ENCODE measurements around the gene ATF7IP2. TPM values are rescaled to one million over a fixed set of nuclear protein-coding genes. Genes with fewer than 3 reads are reported as not detected.
"Not testable (repeated sequence)": the region's sequence is repeated elsewhere in the genome, so short reads cannot be mapped to it uniquely, and the experiment has no call there.

The ATF7IP2 gene
- total and polyA plus RNA-seq, 2 of the 13 experiments (the other 11 are each of a cell fraction or from before 2014, with no cell fraction given): 117 to 217 TPM

GRCh38 chr16:10466861-10467260 is 81.0 kb downstream of the ATF7IP2 start (continued):
- TF ChIP-seq, protein P1, sequence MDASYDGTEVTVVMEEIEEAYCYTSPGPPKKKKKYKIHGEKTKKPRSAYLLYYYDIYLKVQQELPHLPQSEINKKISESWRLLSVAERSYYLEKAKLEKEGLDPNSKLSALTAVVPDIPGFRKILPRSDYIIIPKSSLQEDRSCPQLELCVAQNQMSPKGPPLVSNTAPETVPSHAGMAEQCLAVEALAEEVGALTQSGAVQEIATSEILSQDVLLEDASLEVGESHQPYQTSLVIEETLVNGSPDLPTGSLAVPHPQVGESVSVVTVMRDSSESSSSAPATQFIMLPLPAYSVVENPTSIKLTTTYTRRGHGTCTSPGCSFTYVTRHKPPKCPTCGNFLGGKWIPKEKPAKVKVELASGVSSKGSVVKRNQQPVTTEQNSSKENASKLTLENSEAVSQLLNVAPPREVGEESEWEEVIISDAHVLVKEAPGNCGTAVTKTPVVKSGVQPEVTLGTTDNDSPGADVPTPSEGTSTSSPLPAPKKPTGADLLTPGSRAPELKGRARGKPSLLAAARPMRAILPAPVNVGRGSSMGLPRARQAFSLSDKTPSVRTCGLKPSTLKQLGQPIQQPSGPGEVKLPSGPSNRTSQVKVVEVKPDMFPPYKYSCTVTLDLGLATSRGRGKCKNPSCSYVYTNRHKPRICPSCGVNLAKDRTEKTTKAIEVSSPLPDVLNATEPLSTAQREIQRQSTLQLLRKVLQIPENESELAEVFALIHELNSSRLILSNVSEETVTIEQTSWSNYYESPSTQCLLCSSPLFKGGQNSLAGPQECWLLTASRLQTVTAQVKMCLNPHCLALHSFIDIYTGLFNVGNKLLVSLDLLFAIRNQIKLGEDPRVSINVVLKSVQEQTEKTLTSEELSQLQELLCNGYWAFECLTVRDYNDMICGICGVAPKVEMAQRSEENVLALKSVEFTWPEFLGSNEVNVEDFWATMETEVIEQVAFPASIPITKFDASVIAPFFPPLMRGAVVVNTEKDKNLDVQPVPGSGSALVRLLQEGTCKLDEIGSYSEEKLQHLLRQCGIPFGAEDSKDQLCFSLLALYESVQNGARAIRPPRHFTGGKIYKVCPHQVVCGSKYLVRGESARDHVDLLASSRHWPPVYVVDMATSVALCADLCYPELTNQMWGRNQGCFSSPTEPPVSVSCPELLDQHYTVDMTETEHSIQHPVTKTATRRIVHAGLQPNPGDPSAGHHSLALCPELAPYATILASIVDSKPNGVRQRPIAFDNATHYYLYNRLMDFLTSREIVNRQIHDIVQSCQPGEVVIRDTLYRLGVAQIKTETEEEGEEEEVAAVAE (CRISPR knock-in tag; IDR thresholded peaks at IDR 0.05; ENCODE audit: borderline replicate concordance): no peak
- TF ChIP-seq ZNF704 (CRISPR knock-in tag; IDR thresholded peaks at IDR 0.05; ENCODE audit: borderline replicate concordance): no peak
- no peak for TF ChIP-seq SRF (IDR thresholded peaks at IDR 0.05; ENCODE audit: low read depth, low read length)
- TF ChIP-seq RNF2 (conservative IDR thresholded peaks at IDR 0.05; ENCODE audit: low read depth): no peak

GRCh38 chr16:10476636-10477035 is 90.8 kb downstream of the ATF7IP2 start:
- H3K4me1 ChIP-seq (ENCODE audit: insufficient read depth, low read length); ATAC-seq; DNase-seq (ENCODE audit: low spot score); in situ Hi-C loops (cut with HindIII; ENCODE audit: extremely low pct_ligation_motif_present, low pct_unique_long_range_greater_than_20kb); H3K27me3 ChIP-seq (ENCODE audit: control insufficient read depth in 1 of 2, insufficient read depth in 2 of 2, low read length in 2 of 2); intact Hi-C loops (cut with micrococcal nuclease; ENCODE audit: unreplicated experiment); H3K79me2 ChIP-seq (ENCODE audit: insufficient read depth, low read length); H3K4me3 ChIP-seq (replicated peaks in 1 of 3; ENCODE audit: insufficient read depth in 1 of 3, low read depth in 2 of 3, low read length in 3 of 3); H3K4me2 ChIP-seq (ENCODE audit: low read depth, low read length); H4K20me1 ChIP-seq (ENCODE audit: insufficient read depth, low read length); H3K27ac ChIP-seq (ENCODE audit: extremely low read length, insufficient read depth, low read length); CTCF ChIA-PET (ENCODE audit: low intra/inter-chr PET ratio, low total read pairs); H3K9me3 ChIP-seq (ENCODE audit: low read length); H2AFZ ChIP-seq (ENCODE audit: low read length); FAIRE-seq; POLR2A ChIA-PET; H3K9ac ChIP-seq (ENCODE audit: insufficient read depth, low read depth, low read length); BruUV-seq (replicated peaks): not testable (repeated sequence)
- peaks cover 10 to 41% of the 10 kb centered on the region in 2 experiments for H3K36me3 ChIP-seq (replicated peaks in 1 of 2; ENCODE audit: control insufficient read depth in 1 of 2, insufficient read depth in 2 of 2, low read length in 2 of 2)
- 98% methylated on average over 1 of the region's 1 CpG for WGBS (ENCODE audit: low lambda C conversion rate)
